Limb (tissue), 2 donors: ENCODE results near the gene YIF1A.

Experiments
- DNase-seq, 2 donors: peaks; one replicate each; pipeline ENCODE4 v3.0.0-alpha.2; 2016; ENCODE audit errors: extremely low spot score in 2 of 2

The YIF1A gene

DNA sequence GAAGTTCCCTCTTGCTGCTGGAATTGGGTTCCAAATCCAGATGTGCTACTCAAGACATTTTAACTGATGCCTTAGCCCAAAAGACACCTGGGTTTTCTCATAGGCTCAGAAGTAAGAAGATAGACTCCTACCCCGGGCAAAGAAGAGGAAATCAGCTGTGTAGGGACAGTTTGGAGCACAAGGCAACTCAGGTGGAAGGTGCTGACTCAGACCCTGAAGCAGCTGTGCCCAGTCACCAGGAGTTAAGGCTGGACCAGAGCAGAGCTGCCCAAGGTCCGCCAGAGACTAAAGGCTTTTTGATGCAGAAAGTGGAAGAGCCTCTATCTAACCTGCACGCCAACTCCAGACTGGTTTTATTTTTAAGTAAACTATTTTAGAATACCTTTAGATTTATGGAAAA is 41.1 kb downstream of the YIF1A start:
- DNase-seq = no peak

GRCh38 chr11:66247295-66247694 is 41.6 kb downstream of the YIF1A start:
- DNase-seq = no peak

GRCh38 chr11:66243782-66244535 is 45.0 kb downstream of the YIF1A start:
- DNase-seq = no peak

DNA sequence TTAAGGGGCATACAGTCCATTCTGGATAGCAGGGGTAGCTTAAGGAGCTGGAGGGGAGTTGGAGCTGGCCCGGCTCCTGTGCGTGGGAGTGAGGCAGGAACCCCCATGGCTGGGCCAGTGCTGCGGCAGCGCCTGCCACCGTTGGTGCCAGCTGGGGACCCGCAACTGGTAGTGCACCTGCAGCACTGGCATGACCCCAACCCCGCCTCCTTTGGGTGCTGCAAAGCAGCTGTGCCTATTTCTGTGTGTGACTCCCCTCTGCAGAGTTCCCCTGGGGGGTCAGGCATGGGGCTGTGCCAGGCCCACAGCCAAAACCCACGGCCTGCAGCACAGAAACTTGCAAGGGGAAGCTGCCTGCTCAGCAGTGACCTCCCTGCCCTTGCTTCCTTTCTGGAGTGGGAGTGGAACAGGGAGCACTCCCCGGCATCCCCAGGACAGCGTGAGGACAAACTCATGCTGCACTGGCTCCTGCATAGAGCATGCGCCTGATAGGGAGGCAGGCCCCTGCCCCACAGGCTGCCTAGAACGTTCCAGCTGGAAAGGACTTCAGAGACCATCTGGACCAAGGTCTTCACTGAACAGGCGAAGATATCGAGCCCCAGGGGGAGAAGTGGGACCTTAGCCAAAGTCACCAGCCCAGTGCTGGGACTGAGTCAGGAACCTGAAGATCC is 46.7 kb downstream of the YIF1A start:
- no peak for DNase-seq

GRCh38 chr11:66240781-66241136 is 48.2 kb downstream of the YIF1A start:
- DNase-seq = no peak

GRCh38 chr11:66239998-66240780 is 48.8 kb downstream of the YIF1A start:
- no peak for DNase-seq

DNA sequence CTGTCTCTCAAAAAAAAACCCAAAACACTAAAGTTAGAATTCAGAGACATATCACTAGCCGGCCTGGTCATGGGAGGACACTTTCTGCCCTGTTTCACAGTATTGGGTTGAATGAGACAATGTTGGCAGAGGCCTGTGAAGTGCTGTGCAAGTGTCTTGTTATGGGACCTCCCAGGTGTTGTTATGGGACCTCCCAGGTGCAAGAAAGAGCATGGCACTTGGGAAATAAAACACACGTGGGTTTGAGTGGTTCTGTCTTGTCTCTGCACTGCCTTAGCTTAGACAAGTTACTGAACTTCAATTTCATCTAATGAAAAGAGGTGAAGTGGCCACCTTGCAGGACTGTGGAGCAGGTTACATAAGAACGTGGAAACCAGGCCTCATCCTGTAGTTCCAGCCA is 49.4 kb downstream of the YIF1A start:
- no peak for DNase-seq

DNA sequence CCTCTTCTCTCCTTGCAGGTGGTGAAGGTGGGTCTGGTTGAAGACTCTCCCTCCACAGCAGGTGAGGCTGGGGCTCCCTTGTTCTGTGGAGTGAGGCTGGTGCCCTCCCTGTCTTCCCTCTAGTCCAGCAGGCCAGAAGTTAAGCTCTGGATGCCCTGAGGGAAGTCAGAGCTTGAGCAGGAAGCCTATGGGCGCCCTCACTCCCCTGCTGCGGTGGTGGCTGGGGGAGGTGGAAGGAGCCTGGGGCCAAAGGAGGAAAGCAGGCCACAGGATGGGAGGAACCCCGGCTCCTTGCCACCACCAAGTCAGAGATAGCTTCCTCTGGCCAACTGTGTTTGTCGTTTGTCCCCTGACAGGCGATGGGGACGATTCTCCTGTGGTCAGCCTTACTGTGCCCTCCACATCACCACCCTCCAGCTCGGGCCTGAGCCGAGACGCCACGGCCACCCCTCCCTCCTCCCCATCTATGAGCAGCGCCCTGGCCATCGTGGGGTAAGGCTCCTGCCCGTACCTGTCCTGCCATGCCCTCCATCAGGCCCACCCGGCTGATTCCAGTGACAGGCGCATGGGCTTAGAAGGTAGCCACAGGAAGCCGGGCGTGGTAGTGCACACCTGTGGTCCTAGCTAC is 50.0 kb downstream of the YIF1A start:
- no peak for DNase-seq

GRCh38 chr11:66237867-66238266 is 51.1 kb downstream of the YIF1A start:
- DNase-seq = no peak

DNA sequence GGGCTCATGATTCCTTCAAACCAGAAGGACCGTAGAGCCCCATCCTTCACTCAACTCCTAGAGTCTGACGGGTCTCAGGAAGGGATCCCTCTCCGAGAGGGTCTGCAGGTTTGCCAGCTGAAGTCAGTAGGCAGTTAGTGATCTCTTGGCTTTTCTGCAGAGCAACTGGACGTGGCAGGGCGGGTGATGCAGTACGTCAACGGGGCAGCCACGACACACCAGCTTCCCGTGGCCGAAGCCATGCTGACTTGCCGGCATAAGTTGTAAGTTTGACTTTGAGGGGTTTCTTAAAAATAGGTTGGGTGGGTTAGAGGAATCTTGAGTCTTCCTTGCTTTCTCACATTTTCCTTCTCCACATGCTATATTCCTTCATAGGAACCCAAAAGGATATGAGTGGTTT is 53.8 kb downstream of the YIF1A start:
- DNase-seq = no peak
